Neutrophil (primary cell): Measurements from ENCODE around the gene ASB15.

ENCODE experiments used
- H3K27ac ChIP-seq: fragments of 200-600 bp; sonication (generic); 2 replicates; pipeline ENCODE4 v1.5.1; 2016; ENCODE audit warnings: mild to moderate bottlenecking, moderate library complexity
- H3K27me3 ChIP-seq: fragments of 200-600 bp; sonication (generic); 2 replicates; pipeline ENCODE4 v1.6.0; 2016; ENCODE audit warnings: mild to moderate bottlenecking
- H3K36me3 ChIP-seq: fragments of 200-600 bp; sonication (generic); 2 replicates; pipeline ENCODE4 v1.5.1; 2017
- H3K4me1 ChIP-seq, 2 experiments: fragments of 200-600 bp in 1 of 2; sonication (generic) in 1 of 2; 1 replicate in 1 of 2; 2 replicates in 1 of 2; pipeline versions ENCODE4 v1.5.1 to v1.6.1; 2013 to 2016; ENCODE audit warnings: low read depth in 1 of 2, low read length in 1 of 2, mild to moderate bottlenecking in 1 of 2, moderate library complexity in 1 of 2; ENCODE audit not compliant: control insufficient read depth in 1 of 2, insufficient read depth in 1 of 2
- H3K4me3 ChIP-seq, 2 experiments: fragments of 200-600 bp in 1 of 2; sonication (generic) in 1 of 2; 1 replicate in 1 of 2; 2 replicates in 1 of 2; pipeline ENCODE4 v1.5.1; 2013 to 2016; ENCODE audit warnings: low read depth in 1 of 2, low read length in 1 of 2, mild to moderate bottlenecking in 1 of 2, moderate library complexity in 1 of 2
- H3K9me3 ChIP-seq: fragments of 200-600 bp; sonication (generic); 2 replicates; pipeline ENCODE4 v1.5.1; 2016
- CTCF ChIP-seq: fragments of 200-600 bp; sonication (generic); IDR thresholded peaks from 2 replicates; pipeline ENCODE4 v1.5.1; 2016; ENCODE audit warnings: antibody characterized with exemption

The ASB15 gene

GRCh38 chr7:123680580-123680979 lies 79.0 kb downstream of the ASB15 start:
- no peaks in the 10 kb centered on the region for H3K27me3 ChIP-seq
- H3K9me3 ChIP-seq, result no peaks in the 10 kb centered on the region
- no peaks in the 10 kb centered on the region for H3K4me1 ChIP-seq
- no peak overlapping the region for H3K27ac ChIP-seq
- peaks cover 17% of the 10 kb centered on the region for H3K36me3 ChIP-seq
- TF ChIP-seq CTCF, result no peak
- H3K4me3 ChIP-seq, result no peak overlapping the region

GRCh38 chr7:123681561-123681960 lies 79.9 kb downstream of the ASB15 start:
- H3K27ac ChIP-seq, result no peak overlapping the region
- peaks cover 17% of the 10 kb centered on the region for H3K36me3 ChIP-seq
- no peak overlapping the region for H3K4me3 ChIP-seq
- TF ChIP-seq CTCF, result no peak
- no peaks in the 10 kb centered on the region for H3K27me3 ChIP-seq
- H3K4me1 ChIP-seq, result no peaks in the 10 kb centered on the region
- no peaks in the 10 kb centered on the region for H3K9me3 ChIP-seq

GRCh38 chr7:123682690-123683089 lies 81.1 kb downstream of the ASB15 start:
- Histone ChIP-seq H3K27me3 (no peaks in the 10 kb centered on the region), H3K9me3 (no peaks in the 10 kb centered on the region), H3K36me3 (peaks cover 17% of the 10 kb centered on the region), H3K4me3 (no peak overlapping the region), H3K4me1 (no peaks in the 10 kb centered on the region), H3K27ac (no peak overlapping the region)
- no peak for TF ChIP-seq CTCF

GRCh38 chr7:123687161-123687560 lies 85.5 kb downstream of the ASB15 start:
- Histone ChIP-seq H3K27me3 (no peaks in the 10 kb centered on the region), H3K4me1 (no peaks in the 10 kb centered on the region), H3K9me3 (no peaks in the 10 kb centered on the region), H3K4me3 (no peak overlapping the region), H3K27ac (no peak overlapping the region), H3K36me3 (peaks cover 43% of the 10 kb centered on the region)
- no peak for TF ChIP-seq CTCF

GRCh38 chr7:123687727-123688126 lies 86.1 kb downstream of the ASB15 start:
- Histone ChIP-seq H3K9me3 (no peaks in the 10 kb centered on the region), H3K36me3 (peaks cover 48% of the 10 kb centered on the region), H3K4me1 (no peaks in the 10 kb centered on the region), H3K27ac (no peak overlapping the region), H3K4me3 (no peak overlapping the region), H3K27me3 (no peaks in the 10 kb centered on the region)
- TF ChIP-seq CTCF, result no peak
